ENCODE measurements around the gene IQSEC1. TPM values are rescaled to one million over a fixed set of nuclear protein-coding genes. Genes with fewer than 3 reads are reported as not detected.

The IQSEC1 gene
- polyA plus RNA-seq, 4 donors: 1.1 to 24.8 (median 7.8) TPM

DNA sequence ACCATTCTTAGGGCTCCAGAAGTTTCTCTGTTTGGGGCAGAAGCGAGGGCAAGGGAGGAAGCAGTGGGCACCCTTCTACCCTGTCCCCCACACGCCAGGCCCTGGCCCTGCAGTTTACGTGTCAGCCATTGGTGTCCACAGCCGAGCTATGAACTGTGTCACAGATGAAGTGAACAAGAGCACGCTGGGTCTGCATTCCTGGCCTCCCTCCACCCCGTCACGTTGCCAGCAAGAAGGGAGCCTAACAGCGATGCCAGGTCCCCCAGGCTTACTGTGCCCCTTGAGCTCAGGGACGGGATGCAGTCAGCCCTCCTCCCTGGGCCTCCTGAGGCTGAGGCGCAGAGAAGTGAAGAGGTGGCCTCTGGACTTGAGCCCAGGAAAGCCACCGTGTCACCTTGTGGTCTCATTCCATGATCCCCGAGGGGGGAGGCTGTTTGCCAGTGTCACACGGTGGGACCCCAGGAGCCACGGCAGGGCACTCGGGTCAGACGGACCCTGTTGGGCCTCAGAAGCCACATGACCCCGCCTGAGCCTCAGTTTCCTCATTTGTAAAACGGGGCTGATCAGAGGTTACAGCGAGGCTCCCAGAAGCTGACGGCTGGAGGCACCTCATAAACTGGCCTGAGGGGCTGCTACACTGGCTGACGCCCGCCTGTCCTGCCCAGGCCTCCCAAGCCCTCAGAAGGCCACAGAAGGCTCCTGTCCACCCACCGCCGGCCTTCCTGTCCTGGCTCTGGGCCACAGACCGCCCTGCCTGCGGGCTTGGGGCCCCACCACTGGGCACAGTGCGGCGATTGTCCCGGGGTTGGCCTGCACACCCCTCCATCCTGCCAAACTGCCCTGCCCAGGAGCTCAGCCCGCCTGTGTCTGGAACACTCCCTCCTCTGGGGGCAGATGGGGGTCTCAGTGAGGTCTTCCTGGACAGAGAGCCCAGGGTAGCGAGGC lies 18.6 kb downstream of the IQSEC1 start:
- Histone ChIP-seq H3K27ac (ENCODE audit: low read depth in 1 of 3, low read length in 2 of 3) (no peak overlapping the region), H3K27me3 (ENCODE audit: control insufficient read depth in 3 of 3, insufficient read depth in 3 of 3, low read length in 3 of 3) (peaks cover 0 to 4% (median 0%) of the 10 kb centered on the region in 3 donors), H3K4me3 (ENCODE audit: low read depth in 1 of 3, low read length in 3 of 3) (no peak overlapping the region), H3K36me3 (ENCODE audit: control insufficient read depth in 3 of 3, insufficient read depth in 2 of 3, low read depth in 1 of 3, low read length in 3 of 3) (no peaks in the 10 kb centered on the region), H3K9me3 (ENCODE audit: control insufficient read depth in 2 of 2, insufficient read depth in 1 of 2, low read depth in 1 of 2, low read length in 1 of 2) (no peaks in the 10 kb centered on the region), H3K4me1 (ENCODE audit: control insufficient read depth in 3 of 3, insufficient read depth in 2 of 3, low read depth in 1 of 3, low read length in 2 of 3) (no peaks in the 10 kb centered on the region)
- DNase-seq (no peak), FAIRE-seq (no peak)
- WGBS, 3 donors: 75 to 88% (median 85%) methylated on average over 28 to 31 of the region's 31 CpGs

DNA sequence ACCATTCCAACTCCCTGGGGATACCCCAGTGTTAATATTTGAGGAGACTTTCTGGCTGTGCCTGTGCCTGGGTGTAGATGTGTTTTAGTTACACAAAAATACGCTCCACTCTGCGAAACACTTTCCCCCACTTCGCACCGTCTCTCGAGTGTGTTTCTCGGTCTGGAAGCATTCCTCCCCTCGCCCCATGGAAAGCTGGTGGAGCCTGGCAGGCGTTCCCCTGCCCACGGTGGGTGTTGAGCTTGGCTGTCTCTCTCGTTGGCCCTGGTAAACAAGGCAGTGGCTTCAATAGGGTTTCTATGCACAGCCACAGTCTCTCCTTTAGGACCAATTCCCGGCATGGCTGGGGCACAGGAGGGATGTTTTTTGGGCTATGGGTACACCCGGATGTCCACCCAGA lies 19.3 kb downstream of the IQSEC1 start:
- Histone ChIP-seq H3K4me1 (ENCODE audit: control insufficient read depth in 3 of 3, insufficient read depth in 2 of 3, low read depth in 1 of 3, low read length in 2 of 3) (no peaks in the 10 kb centered on the region), H3K27ac (ENCODE audit: low read depth in 1 of 3, low read length in 2 of 3) (no peak overlapping the region), H3K9me3 (ENCODE audit: control insufficient read depth in 2 of 2, insufficient read depth in 1 of 2, low read depth in 1 of 2, low read length in 1 of 2) (no peaks in the 10 kb centered on the region), H3K27me3 (ENCODE audit: control insufficient read depth in 3 of 3, insufficient read depth in 3 of 3, low read length in 3 of 3) (peaks cover 0 to 4% (median 0%) of the 10 kb centered on the region in 3 donors), H3K36me3 (ENCODE audit: control insufficient read depth in 3 of 3, insufficient read depth in 2 of 3, low read depth in 1 of 3, low read length in 3 of 3) (no peaks in the 10 kb centered on the region), H3K4me3 (ENCODE audit: low read depth in 1 of 3, low read length in 3 of 3) (no peak overlapping the region)
- no peak for DNase-seq
- WGBS, 3 donors: 86 to 92% (median 86%) methylated on average over 12 of the region's 12 CpGs
- FAIRE-seq: no peak

DNA sequence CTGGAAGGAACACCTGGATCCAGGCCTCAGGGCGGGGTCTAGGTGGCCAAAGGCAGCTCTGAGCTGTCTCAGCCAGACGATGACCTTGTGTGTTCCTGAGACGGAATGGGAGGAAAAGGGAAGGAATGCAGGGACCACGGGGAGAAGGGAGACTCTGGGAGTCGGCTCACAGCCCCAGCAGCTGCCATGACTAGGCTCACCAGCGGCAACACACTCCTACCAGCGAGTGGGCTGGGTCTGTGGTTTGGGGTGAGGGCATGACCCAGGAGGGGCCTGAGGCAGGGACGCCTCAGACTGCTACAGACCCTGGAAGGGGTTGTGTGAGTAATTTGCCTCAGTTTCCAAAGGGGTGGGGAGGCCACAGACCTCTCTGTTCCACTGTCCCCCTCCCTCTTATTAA lies 19.8 kb downstream of the IQSEC1 start:
- H3K4me1 ChIP-seq (ENCODE audit: control insufficient read depth in 3 of 3, insufficient read depth in 2 of 3, low read depth in 1 of 3, low read length in 2 of 3): no peaks in the 10 kb centered on the region
- no peaks in the 10 kb centered on the region for H3K9me3 ChIP-seq (ENCODE audit: control insufficient read depth in 2 of 2, insufficient read depth in 1 of 2, low read depth in 1 of 2, low read length in 1 of 2)
- H3K27ac ChIP-seq (ENCODE audit: low read depth in 1 of 3, low read length in 2 of 3): no peak overlapping the region
- no peaks in the 10 kb centered on the region for H3K36me3 ChIP-seq (ENCODE audit: control insufficient read depth in 3 of 3, insufficient read depth in 2 of 3, low read depth in 1 of 3, low read length in 3 of 3)
- 43 to 56% (median 55%) methylated on average over 8 of the region's 8 CpGs for WGBS, 3 donors
- peaks cover 0 to 4% (median 0%) of the 10 kb centered on the region in 3 donors for H3K27me3 ChIP-seq (ENCODE audit: control insufficient read depth in 3 of 3, insufficient read depth in 3 of 3, low read length in 3 of 3)
- DNase-seq: no peak
- H3K4me3 ChIP-seq (ENCODE audit: low read depth in 1 of 3, low read length in 3 of 3): no peak overlapping the region
- FAIRE-seq: no peak

DNA sequence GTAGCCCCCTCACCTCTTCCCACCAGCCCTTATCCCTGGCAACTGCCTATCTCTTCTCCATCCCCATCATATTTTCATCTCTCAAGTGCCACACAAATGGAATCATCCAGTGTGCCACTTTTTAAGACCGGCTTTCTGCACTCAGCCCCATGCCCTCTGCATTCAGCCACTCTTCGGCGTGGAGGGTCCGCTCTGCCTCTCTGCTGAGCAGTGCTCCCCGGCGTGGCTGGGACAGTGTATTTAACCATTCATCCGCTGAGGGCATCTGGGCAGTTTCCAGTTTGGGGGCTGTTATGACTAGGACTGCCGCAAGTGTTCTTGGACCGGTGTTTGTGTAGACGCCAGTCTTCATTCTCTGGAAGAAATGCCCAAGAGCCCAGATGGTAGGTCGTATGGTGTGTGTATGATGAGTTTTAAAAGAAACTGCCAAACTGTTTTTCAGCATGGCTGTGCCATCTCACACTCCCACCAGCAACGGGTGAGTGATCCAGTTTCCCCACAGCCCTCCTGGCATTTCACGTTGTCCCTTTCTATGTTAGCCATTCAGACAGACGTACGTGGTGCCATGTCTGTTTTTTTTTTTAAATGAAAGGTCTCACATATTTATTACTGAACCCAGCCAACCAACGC lies 20.9 kb downstream of the IQSEC1 start:
- Histone ChIP-seq H3K36me3 (ENCODE audit: control insufficient read depth in 3 of 3, insufficient read depth in 2 of 3, low read depth in 1 of 3, low read length in 3 of 3) (no peaks in the 10 kb centered on the region), H3K4me3 (ENCODE audit: low read depth in 1 of 3, low read length in 3 of 3) (no peak overlapping the region), H3K27ac (ENCODE audit: low read depth in 1 of 3, low read length in 2 of 3) (no peak overlapping the region), H3K27me3 (ENCODE audit: control insufficient read depth in 3 of 3, insufficient read depth in 3 of 3, low read length in 3 of 3) (peaks cover 0 to 4% (median 0%) of the 10 kb centered on the region in 3 donors), H3K4me1 (ENCODE audit: control insufficient read depth in 3 of 3, insufficient read depth in 2 of 3, low read depth in 1 of 3, low read length in 2 of 3) (no peaks in the 10 kb centered on the region), H3K9me3 (ENCODE audit: control insufficient read depth in 2 of 2, insufficient read depth in 1 of 2, low read depth in 1 of 2, low read length in 1 of 2) (no peaks in the 10 kb centered on the region)
- WGBS, 3 donors: 88 to 92% (median 91%) methylated on average over 16 of the region's 16 CpGs
- FAIRE-seq (no peak), DNase-seq (no peak)

DNA sequence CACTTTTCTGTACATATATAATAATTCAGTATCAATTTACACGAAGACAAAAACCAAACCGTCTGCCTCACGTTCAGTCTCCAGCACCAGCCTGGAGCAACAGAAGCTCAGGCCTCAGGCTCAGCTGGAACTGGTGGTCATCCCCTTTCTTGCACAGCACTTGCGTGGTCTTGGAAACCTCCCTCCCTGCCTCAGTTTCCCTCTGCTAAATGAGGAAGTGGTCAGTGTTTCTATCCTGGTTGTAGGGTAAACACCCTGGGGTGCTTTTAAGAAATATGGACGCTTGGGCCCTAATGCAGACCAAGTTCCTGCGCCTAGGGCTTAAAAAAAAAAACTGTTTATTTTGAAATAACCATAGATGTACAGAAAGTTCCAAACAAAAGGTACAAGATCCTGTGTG lies 21.6 kb downstream of the IQSEC1 start:
- no peak overlapping the region for H3K27ac ChIP-seq (ENCODE audit: low read depth in 1 of 3, low read length in 2 of 3)
- no peak overlapping the region for H3K4me3 ChIP-seq (ENCODE audit: low read depth in 1 of 3, low read length in 3 of 3)
- WGBS, 3 donors: 74 to 84% (median 76%) methylated on average over 6 of the region's 6 CpGs
- no peaks in the 10 kb centered on the region for H3K36me3 ChIP-seq (ENCODE audit: control insufficient read depth in 3 of 3, insufficient read depth in 2 of 3, low read depth in 1 of 3, low read length in 3 of 3)
- H3K27me3 ChIP-seq (ENCODE audit: control insufficient read depth in 3 of 3, insufficient read depth in 3 of 3, low read length in 3 of 3): peaks cover 0 to 4% (median 0%) of the 10 kb centered on the region in 3 donors
- H3K9me3 ChIP-seq (ENCODE audit: control insufficient read depth in 2 of 2, insufficient read depth in 1 of 2, low read depth in 1 of 2, low read length in 1 of 2): no peaks in the 10 kb centered on the region
- FAIRE-seq (no peak), DNase-seq (no peak)
- no peaks in the 10 kb centered on the region for H3K4me1 ChIP-seq (ENCODE audit: control insufficient read depth in 3 of 3, insufficient read depth in 2 of 3, low read depth in 1 of 3, low read length in 2 of 3)

DNA sequence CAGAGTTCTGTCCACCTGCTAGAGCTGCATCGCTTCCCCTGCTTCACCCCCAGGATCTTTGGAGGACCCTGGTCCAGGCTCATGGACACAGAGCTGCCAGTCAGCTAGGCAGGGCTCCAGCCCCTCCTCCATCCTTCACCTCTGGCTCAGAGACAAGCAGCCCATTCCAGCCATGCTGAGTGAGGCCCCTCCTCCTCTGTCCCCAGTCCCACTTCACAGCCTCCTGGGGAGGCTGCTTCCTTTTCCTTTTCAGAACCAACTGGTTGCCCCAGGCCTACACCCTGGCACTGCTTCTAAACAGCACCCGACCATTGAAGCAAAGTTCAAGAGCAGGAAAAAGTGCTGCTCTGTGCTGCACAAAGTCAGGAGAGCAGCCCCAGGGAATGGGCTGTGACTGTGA lies 22.2 kb downstream of the IQSEC1 start:
- peaks cover 0 to 4% (median 0%) of the 10 kb centered on the region in 3 donors for H3K27me3 ChIP-seq (ENCODE audit: control insufficient read depth in 3 of 3, insufficient read depth in 3 of 3, low read length in 3 of 3)
- H3K27ac ChIP-seq (ENCODE audit: low read depth in 1 of 3, low read length in 2 of 3): no peak overlapping the region
- H3K36me3 ChIP-seq (ENCODE audit: control insufficient read depth in 3 of 3, insufficient read depth in 2 of 3, low read depth in 1 of 3, low read length in 3 of 3): no peaks in the 10 kb centered on the region
- no peak overlapping the region for H3K4me3 ChIP-seq (ENCODE audit: low read depth in 1 of 3, low read length in 3 of 3)
- DNase-seq (no peak), FAIRE-seq (no peak)
- 47 to 71% (median 66%) methylated on average over 2 of the region's 2 CpGs for WGBS, 3 donors
- no peaks in the 10 kb centered on the region for H3K9me3 ChIP-seq (ENCODE audit: control insufficient read depth in 2 of 2, insufficient read depth in 1 of 2, low read depth in 1 of 2, low read length in 1 of 2)
- H3K4me1 ChIP-seq (ENCODE audit: control insufficient read depth in 3 of 3, insufficient read depth in 2 of 3, low read depth in 1 of 3, low read length in 2 of 3): no peaks in the 10 kb centered on the region

DNA sequence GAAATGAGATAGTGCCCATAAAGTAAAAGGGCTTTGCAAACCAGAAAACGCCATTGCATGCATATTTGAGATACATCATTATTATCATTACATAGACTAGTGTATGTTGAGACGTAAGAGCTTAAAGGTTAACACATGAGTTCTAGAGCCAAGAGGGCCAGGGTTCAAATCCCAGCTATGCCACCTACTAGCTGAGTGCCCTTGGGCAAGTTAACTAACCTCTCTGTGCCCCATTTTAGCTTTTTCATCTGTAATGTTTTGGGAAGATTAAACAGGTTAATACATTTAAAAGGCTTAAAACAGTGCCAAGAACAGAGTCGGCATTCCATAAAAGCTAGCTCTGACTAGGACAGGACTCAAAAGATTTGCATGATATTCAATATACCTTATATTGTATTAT lies 22.8 kb downstream of the IQSEC1 start:
- no peak overlapping the region for H3K27ac ChIP-seq (ENCODE audit: low read depth in 1 of 3, low read length in 2 of 3)
- H3K4me1 ChIP-seq (ENCODE audit: control insufficient read depth in 3 of 3, insufficient read depth in 2 of 3, low read depth in 1 of 3, low read length in 2 of 3): no peaks in the 10 kb centered on the region
- FAIRE-seq: no peak
- no peaks in the 10 kb centered on the region for H3K9me3 ChIP-seq (ENCODE audit: control insufficient read depth in 2 of 2, insufficient read depth in 1 of 2, low read depth in 1 of 2, low read length in 1 of 2)
- H3K36me3 ChIP-seq (ENCODE audit: control insufficient read depth in 3 of 3, insufficient read depth in 2 of 3, low read depth in 1 of 3, low read length in 3 of 3): no peaks in the 10 kb centered on the region
- WGBS, 3 donors: 86 to 92% (median 90%) methylated on average over 3 of the region's 3 CpGs
- H3K4me3 ChIP-seq (ENCODE audit: low read depth in 1 of 3, low read length in 3 of 3): no peak overlapping the region
- no peak for DNase-seq
- H3K27me3 ChIP-seq (ENCODE audit: control insufficient read depth in 3 of 3, insufficient read depth in 3 of 3, low read length in 3 of 3): peaks cover 0 to 4% (median 0%) of the 10 kb centered on the region in 3 donors

DNA sequence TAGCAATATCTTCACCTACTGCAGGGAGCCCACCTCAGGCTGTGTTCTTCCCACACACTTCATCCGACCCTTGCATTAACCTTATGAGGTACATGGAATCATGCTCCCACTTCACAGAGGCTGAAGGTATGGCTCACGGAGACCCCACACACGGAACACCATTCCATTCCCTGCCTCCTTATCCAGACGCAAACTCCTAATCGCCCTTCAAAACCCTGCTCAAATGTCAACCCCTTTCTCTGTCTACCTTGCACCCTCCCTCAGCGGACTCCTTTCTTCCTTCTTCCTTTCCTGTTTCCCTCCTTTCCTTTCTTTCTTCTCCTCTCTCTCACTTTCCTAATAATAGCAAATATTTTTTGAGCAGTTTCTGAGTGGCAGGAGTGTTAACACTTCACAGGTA lies 23.8 kb downstream of the IQSEC1 start:
- WGBS, 3 donors: 94 to 98% (median 97%) methylated on average over 6 of the region's 6 CpGs
- Histone ChIP-seq H3K9me3 (ENCODE audit: control insufficient read depth in 2 of 2, insufficient read depth in 1 of 2, low read depth in 1 of 2, low read length in 1 of 2) (no peaks in the 10 kb centered on the region), H3K27ac (ENCODE audit: low read depth in 1 of 3, low read length in 2 of 3) (no peak overlapping the region), H3K4me3 (ENCODE audit: low read depth in 1 of 3, low read length in 3 of 3) (no peak overlapping the region), H3K27me3 (ENCODE audit: control insufficient read depth in 3 of 3, insufficient read depth in 3 of 3, low read length in 3 of 3) (peaks cover 0 to 4% (median 0%) of the 10 kb centered on the region in 3 donors), H3K36me3 (ENCODE audit: control insufficient read depth in 3 of 3, insufficient read depth in 2 of 3, low read depth in 1 of 3, low read length in 3 of 3) (no peaks in the 10 kb centered on the region), H3K4me1 (ENCODE audit: control insufficient read depth in 3 of 3, insufficient read depth in 2 of 3, low read depth in 1 of 3, low read length in 2 of 3) (no peaks in the 10 kb centered on the region)
- FAIRE-seq (no peak), DNase-seq (no peak)

Measured in small intestine (tissue), 7 donors.